Measurements from ENCODE around the gene PHPT1. TPM values are rescaled to one million over a fixed set of nuclear protein-coding genes. Genes with fewer than 3 reads are reported as not detected.
"Not testable (repeated sequence)": the region's sequence is repeated elsewhere in the genome, so short reads cannot be mapped to it uniquely, and the experiment has no call there.

The PHPT1 gene
- total and polyA plus RNA-seq, 2 donors (not counting 1 experiment from before 2014, with no cell fraction given) = 99.6 to 190 TPM

- H3K79me2 ChIP-seq (ENCODE audit: control insufficient read depth, insufficient read depth, low read length) = no peaks in the 10 kb centered on the region
- no peaks in the 10 kb centered on the region for H3K9me3 ChIP-seq (ENCODE audit: control insufficient read depth, insufficient read depth, low read depth, low read length)
- H3K9ac ChIP-seq (ENCODE audit: insufficient read depth, low read length) = no peak overlapping the region
- H3K4me3 ChIP-seq (replicated peaks in 1 of 4; ENCODE audit: control extremely low read depth in 1 of 4, insufficient read depth in 1 of 4, low read depth in 3 of 4, low read length in 4 of 4) = no peak overlapping the region
- H3K4me1 ChIP-seq (ENCODE audit: control insufficient read depth, extremely low read depth, insufficient read depth, low read length) = peaks cover 2% of the 10 kb centered on the region
- H3K27ac ChIP-seq (ENCODE audit: insufficient read depth, low read length) = no peak overlapping the region
- no peak overlapping the region for H3K4me2 ChIP-seq (ENCODE audit: extremely low read depth, insufficient read depth, low read length)
- no peaks in the 10 kb centered on the region for H4K20me1 ChIP-seq (ENCODE audit: control insufficient read depth, extremely low read depth, insufficient read depth, low read length)
- no peak for DNase-seq (ENCODE audit: low read depth in 2 of 2)
- peaks cover 16% of the 10 kb centered on the region for H3K36me3 ChIP-seq (ENCODE audit: control insufficient read depth, insufficient read depth, low read length)
- TF ChIP-seq, protein P1, sequence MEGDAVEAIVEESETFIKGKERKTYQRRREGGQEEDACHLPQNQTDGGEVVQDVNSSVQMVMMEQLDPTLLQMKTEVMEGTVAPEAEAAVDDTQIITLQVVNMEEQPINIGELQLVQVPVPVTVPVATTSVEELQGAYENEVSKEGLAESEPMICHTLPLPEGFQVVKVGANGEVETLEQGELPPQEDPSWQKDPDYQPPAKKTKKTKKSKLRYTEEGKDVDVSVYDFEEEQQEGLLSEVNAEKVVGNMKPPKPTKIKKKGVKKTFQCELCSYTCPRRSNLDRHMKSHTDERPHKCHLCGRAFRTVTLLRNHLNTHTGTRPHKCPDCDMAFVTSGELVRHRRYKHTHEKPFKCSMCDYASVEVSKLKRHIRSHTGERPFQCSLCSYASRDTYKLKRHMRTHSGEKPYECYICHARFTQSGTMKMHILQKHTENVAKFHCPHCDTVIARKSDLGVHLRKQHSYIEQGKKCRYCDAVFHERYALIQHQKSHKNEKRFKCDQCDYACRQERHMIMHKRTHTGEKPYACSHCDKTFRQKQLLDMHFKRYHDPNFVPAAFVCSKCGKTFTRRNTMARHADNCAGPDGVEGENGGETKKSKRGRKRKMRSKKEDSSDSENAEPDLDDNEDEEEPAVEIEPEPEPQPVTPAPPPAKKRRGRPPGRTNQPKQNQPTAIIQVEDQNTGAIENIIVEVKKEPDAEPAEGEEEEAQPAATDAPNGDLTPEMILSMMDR (conservative IDR thresholded peaks at IDR 0.05 in 1 of 2, IDR thresholded peaks at IDR 0.05 in 1 of 2; ENCODE audit: low read depth in 1 of 2, low read length in 2 of 2) = no peak
- TF ChIP-seq EZH2 (IDR thresholded peaks at IDR 0.05; ENCODE audit: low read length, missing control alignments) = no peak
- no peaks in the 10 kb centered on the region for H3K27me3 ChIP-seq (ENCODE audit: control insufficient read depth, insufficient read depth, low read length)
- H2AFZ ChIP-seq (ENCODE audit: low read length) = no peak overlapping the region
These were observed 13.0 kb upstream of the PHPT1 start for GRCh38 chr9:136835932-136836904.

DNA sequence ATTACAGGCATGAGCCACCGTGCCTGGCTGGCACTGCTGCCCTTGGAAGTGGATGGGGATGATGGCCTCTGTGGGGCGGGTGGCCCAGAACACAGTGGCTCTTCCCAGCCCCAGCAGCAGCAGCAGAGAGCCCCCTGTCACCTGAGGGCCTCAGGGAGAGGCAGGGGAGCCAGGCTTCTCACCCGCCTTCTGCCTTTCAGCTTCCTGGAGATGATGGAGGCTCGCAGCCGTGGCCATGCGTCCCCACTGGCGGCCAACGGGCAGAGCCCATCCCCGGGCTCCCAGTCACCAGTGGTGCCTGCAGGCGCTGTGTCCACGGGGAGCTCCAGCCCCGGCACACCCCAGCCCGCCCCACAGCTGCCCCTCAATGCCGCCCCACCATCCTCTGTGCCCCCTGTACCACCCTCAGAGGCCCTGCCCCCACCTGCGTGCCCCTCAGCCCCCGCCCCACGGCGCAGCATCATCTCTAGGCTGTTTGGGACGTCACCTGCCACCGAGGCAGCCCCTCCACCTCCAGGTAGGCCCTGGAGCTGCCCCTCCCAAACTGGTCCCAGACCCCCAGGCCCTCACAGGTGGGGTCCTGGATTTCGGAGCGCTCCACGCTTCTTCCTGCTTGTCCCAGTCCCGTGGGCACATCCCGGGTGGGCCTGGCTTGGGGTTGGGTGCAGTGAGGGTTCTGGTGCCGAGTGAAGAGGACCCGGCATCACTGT, 11.9 kb upstream of the PHPT1 start:
- TF ChIP-seq, protein P1 (conservative IDR thresholded peaks at IDR 0.05 in 1 of 2, IDR thresholded peaks at IDR 0.05 in 1 of 2; ENCODE audit: low read depth in 1 of 2, low read length in 2 of 2) = no peak
- no peak for TF ChIP-seq EZH2 (IDR thresholded peaks at IDR 0.05; ENCODE audit: low read length, missing control alignments)
- Histone ChIP-seq H3K27ac (ENCODE audit: insufficient read depth, low read length) (no peak overlapping the region), H4K20me1 (ENCODE audit: control insufficient read depth, extremely low read depth, insufficient read depth, low read length) (no peaks in the 10 kb centered on the region)

GRCh38 chr9:136837856-136838277, 11.3 kb upstream of the PHPT1 start:
- H4K20me1 ChIP-seq (ENCODE audit: control insufficient read depth, extremely low read depth, insufficient read depth, low read length); DNase-seq (ENCODE audit: low read depth in 2 of 2): not testable (repeated sequence)

More for the DNA sequence above, 11.9 kb upstream of the PHPT1 start:
- Histone ChIP-seq H3K36me3 (ENCODE audit: control insufficient read depth, insufficient read depth, low read length) (peaks cover 12% of the 10 kb centered on the region), H3K4me3 (replicated peaks in 1 of 4; ENCODE audit: control extremely low read depth in 1 of 4, insufficient read depth in 1 of 4, low read depth in 3 of 4, low read length in 4 of 4) (no peak overlapping the region), H3K79me2 (ENCODE audit: control insufficient read depth, insufficient read depth, low read length) (no peaks in the 10 kb centered on the region), H3K4me1 (ENCODE audit: control insufficient read depth, extremely low read depth, insufficient read depth, low read length) (peaks cover 8% of the 10 kb centered on the region), H2AFZ (ENCODE audit: low read length) (no peak overlapping the region), H3K9ac (ENCODE audit: insufficient read depth, low read length) (no peak overlapping the region), H3K9me3 (ENCODE audit: control insufficient read depth, insufficient read depth, low read depth, low read length) (no peaks in the 10 kb centered on the region), H3K27me3 (ENCODE audit: control insufficient read depth, insufficient read depth, low read length) (no peaks in the 10 kb centered on the region), H3K4me2 (ENCODE audit: extremely low read depth, insufficient read depth, low read length) (no peak overlapping the region)
- no peak for DNase-seq (ENCODE audit: low read depth in 2 of 2)

More at GRCh38 chr9:136837856-136838277, 11.3 kb upstream of the PHPT1 start:
- not testable (repeated sequence) for H3K27ac ChIP-seq (ENCODE audit: insufficient read depth, low read length); H3K27me3 ChIP-seq (ENCODE audit: control insufficient read depth, insufficient read depth, low read length); H3K9me3 ChIP-seq (ENCODE audit: control insufficient read depth, insufficient read depth, low read depth, low read length); H3K4me2 ChIP-seq (ENCODE audit: extremely low read depth, insufficient read depth, low read length); H3K79me2 ChIP-seq (ENCODE audit: control insufficient read depth, insufficient read depth, low read length); H3K4me1 ChIP-seq (ENCODE audit: control insufficient read depth, extremely low read depth, insufficient read depth, low read length); H2AFZ ChIP-seq (ENCODE audit: low read length); H3K9ac ChIP-seq (ENCODE audit: insufficient read depth, low read length); H3K4me3 ChIP-seq (replicated peaks in 1 of 4; ENCODE audit: control extremely low read depth in 1 of 4, insufficient read depth in 1 of 4, low read depth in 3 of 4, low read length in 4 of 4)
- peaks cover 12% of the 10 kb centered on the region for H3K36me3 ChIP-seq (ENCODE audit: control insufficient read depth, insufficient read depth, low read length)
